KMS-11 (cell line): ENCODE measurements around the gene RASL12.

Experiments used
- H2AFZ ChIP-seq: fragments of 200-600 bp; sonication (generic); 2 replicates; pipeline ENCODE4 v1.6.1; 2016; ENCODE audit warnings: antibody characterized with exemption, mixed run types, low read depth
- H3K27ac ChIP-seq: fragments of 200-600 bp; sonication (generic); 2 replicates; pipeline ENCODE4 v1.6.1; 2016; ENCODE audit warnings: mild to moderate bottlenecking, mixed run types
- H3K27me3 ChIP-seq: fragments of 200-600 bp; sonication (generic); 2 replicates; pipeline ENCODE4 v1.6.1; 2017; ENCODE audit warnings: mild to moderate bottlenecking, low read depth, mixed run types, moderate library complexity; ENCODE audit not compliant: insufficient read depth
- H3K36me3 ChIP-seq: fragments of 200-600 bp; sonication (generic); 2 replicates; pipeline ENCODE4 v1.6.1; 2017; ENCODE audit warnings: mild to moderate bottlenecking, mixed run types; ENCODE audit not compliant: insufficient read depth
- H3K4me1 ChIP-seq: fragments of 200-600 bp; sonication (generic); 2 replicates; pipeline ENCODE4 v1.6.1; 2016; ENCODE audit warnings: mild to moderate bottlenecking, low read depth, mixed run types; ENCODE audit not compliant: poor library complexity, severe bottlenecking
- H3K4me2 ChIP-seq: fragments of 200-600 bp; sonication (generic); 2 replicates; pipeline ENCODE4 v1.7.0; 2016; ENCODE audit warnings: mild to moderate bottlenecking, mixed run types
- H3K4me3 ChIP-seq: fragments of 200-600 bp; sonication (generic); IDR thresholded peaks from 2 replicates; pipeline ENCODE4 v1.6.1; 2017; ENCODE audit warnings: low read depth, low read length, mixed read lengths; ENCODE audit not compliant: insufficient read depth
- H3K79me2 ChIP-seq: fragments of 200-600 bp; sonication (generic); 2 replicates; pipeline ENCODE4 v1.6.1; 2016; ENCODE audit warnings: low read depth, mixed run types; ENCODE audit not compliant: insufficient read depth
- H3K9ac ChIP-seq: fragments of 200-600 bp; sonication (generic); 2 replicates; pipeline ENCODE4 v1.6.1; 2016; ENCODE audit warnings: mild to moderate bottlenecking, mixed run types
- H4K20me1 ChIP-seq: fragments of 200-600 bp; sonication (generic); 2 replicates; pipeline ENCODE4 v1.6.1; 2016; ENCODE audit warnings: mild to moderate bottlenecking, mixed run types; ENCODE audit not compliant: insufficient read depth
- TF ChIP-seq, protein P1 (sequence below): fragments of 200-600 bp; sonication (generic); conservative IDR thresholded peaks from 2 replicates; pipeline ENCODE4 v1.6.1; 2017; ENCODE audit warnings: low read depth, mild to moderate bottlenecking, antibody characterized with exemption, low read length, moderate library complexity, mixed read lengths

RASL12 gene

DNA sequence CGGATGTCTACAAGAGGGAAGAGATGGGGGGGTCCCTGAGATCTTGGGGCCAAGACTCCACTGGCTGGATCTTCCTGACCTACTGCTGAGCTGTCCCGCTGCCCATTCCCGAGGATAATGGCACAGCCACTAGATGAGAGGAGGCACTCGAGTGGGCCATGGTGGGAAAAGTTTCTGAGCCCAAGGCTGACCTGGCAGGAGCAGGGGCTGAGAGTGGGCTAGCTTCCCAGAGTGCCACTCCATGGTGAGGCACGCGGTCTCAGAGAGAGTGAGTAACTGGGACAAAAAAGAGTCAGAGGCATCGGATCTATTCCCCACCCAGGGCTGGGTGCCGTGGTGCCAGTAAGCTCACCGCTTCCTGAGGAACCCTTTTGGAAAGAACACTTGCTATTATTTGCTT, 11.7 kb downstream of the RASL12 start:
- no peak overlapping the region for H3K27ac ChIP-seq
- H3K79me2 ChIP-seq: no peaks in the 10 kb centered on the region
- no peak overlapping the region for H2AFZ ChIP-seq
- no peak overlapping the region for H3K9ac ChIP-seq
- H3K36me3 ChIP-seq: no peaks in the 10 kb centered on the region
- H3K4me2 ChIP-seq: no peak overlapping the region
- H4K20me1 ChIP-seq: no peaks in the 10 kb centered on the region
- H3K27me3 ChIP-seq: no peaks in the 10 kb centered on the region
- H3K4me3 ChIP-seq: no peak overlapping the region
- TF ChIP-seq, protein P1, sequence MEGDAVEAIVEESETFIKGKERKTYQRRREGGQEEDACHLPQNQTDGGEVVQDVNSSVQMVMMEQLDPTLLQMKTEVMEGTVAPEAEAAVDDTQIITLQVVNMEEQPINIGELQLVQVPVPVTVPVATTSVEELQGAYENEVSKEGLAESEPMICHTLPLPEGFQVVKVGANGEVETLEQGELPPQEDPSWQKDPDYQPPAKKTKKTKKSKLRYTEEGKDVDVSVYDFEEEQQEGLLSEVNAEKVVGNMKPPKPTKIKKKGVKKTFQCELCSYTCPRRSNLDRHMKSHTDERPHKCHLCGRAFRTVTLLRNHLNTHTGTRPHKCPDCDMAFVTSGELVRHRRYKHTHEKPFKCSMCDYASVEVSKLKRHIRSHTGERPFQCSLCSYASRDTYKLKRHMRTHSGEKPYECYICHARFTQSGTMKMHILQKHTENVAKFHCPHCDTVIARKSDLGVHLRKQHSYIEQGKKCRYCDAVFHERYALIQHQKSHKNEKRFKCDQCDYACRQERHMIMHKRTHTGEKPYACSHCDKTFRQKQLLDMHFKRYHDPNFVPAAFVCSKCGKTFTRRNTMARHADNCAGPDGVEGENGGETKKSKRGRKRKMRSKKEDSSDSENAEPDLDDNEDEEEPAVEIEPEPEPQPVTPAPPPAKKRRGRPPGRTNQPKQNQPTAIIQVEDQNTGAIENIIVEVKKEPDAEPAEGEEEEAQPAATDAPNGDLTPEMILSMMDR: no peak
- H3K4me1 ChIP-seq: peaks cover 22% of the 10 kb centered on the region

DNA sequence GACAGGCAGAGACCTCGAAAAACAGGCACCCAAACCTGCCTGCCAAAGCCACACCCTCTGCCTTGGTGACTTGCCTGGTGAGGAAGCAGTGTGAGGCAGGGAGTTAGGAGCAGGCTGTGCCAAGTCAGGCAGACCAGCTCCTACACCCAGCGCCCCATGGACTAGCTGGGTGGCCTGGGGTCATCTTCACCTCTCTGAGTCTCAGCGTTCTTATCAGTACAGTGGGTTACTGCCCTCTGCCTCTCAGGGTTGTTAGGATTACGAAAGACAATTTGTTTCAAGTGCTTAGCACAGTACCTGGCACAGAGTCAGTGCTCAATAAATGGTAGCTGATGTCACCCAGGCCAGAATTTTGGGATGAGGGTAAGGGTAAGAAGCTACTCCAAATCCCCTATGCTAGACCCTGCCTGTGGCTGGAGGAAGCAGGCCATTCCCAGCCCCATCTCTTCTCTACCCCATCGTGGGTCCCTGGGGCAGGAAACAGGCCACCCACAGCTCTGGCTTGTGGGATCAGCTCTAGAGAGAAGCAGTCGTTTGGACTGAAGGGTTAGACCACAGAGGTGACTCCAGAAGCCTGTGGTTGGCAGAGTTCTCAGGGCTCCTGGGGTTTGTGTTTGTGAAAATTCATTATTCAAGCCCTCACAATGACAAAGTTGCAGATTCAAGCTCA, 12.5 kb downstream of the RASL12 start:
- Histone ChIP-seq H2AFZ (no peak overlapping the region), H3K4me2 (no peak overlapping the region), H3K4me3 (no peak overlapping the region), H3K9ac (no peak overlapping the region), H3K4me1 (peaks cover 22% of the 10 kb centered on the region), H3K27me3 (no peaks in the 10 kb centered on the region), H3K79me2 (no peaks in the 10 kb centered on the region), H3K36me3 (no peaks in the 10 kb centered on the region), H3K27ac (no peak overlapping the region), H4K20me1 (no peaks in the 10 kb centered on the region)
- TF ChIP-seq, protein P1: no peak

DNA sequence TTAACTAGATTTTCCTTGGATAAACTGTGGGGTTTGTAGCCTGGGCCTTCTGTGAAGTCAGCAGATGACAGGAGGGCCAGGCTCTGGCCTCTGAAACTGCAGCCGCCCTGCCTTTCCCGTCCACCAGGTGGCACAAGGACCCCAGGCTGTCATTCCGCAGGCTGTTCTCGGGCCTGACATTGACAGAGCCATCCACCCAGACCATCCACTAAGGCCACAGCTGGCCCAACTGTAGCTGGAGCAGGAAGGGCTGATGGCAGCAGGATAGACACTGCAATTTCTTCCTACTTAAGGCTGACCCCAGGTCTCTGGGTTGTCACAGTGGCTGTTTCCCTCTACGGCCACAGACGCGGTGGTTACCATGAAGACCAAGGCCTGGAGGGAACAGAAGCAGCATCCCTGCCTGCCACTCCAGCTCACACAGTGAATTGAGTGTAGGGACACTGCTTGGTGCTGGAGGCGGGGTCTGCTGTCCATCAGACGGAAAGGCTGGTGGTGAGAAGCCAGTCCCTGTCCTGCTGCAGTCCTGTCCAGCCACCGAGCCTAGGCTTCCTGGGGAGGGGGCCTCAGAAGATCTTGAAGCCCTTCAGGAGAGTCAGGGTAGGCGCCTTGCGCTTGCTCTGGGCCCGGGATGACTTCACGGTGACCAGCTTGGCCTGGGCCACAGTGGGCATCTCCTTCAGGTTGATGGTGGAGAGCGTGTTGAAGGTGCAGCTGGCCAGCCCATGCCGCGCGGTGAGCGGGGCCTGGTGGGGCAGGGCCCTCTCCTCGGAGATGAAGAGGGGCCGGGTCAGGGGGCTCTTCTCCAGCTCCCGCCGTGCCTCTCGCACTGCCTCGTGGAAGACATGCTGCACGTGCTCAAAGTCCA, 13.2 kb downstream of the RASL12 start:
- Histone ChIP-seq H3K27me3 (no peaks in the 10 kb centered on the region), H3K9ac (no peak overlapping the region), H2AFZ (no peak overlapping the region), H3K27ac (no peak overlapping the region), H3K4me3 (no peak overlapping the region), H3K4me2 (no peak overlapping the region), H3K36me3 (no peaks in the 10 kb centered on the region), H3K79me2 (no peaks in the 10 kb centered on the region), H3K4me1 (peaks cover 25% of the 10 kb centered on the region), H4K20me1 (no peaks in the 10 kb centered on the region)
- TF ChIP-seq, protein P1: peak; percentile 86

DNA sequence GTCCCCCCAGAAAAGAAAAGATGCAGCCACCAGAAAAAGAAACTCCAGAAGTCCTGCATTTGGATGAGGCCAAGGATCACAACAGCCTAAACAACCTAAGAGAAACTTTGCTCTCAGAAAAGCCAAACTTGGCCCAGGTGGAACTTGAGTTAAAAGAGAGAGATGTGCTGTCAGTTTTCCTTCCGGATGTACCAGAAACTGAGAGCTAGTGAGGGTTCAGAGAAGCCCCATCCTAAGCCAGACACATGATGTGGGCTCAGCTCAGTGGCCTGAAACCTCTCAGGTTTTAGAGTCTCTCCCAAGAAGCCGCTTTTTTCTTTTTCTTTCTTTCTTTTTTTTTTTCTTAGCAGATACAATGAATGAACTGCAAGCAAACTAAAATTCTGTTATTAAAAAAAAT, 14.8 kb downstream of the RASL12 start:
- Histone ChIP-seq H4K20me1 (no peaks in the 10 kb centered on the region), H3K4me1 (peaks cover 28% of the 10 kb centered on the region), H2AFZ (peak overlapping the region; percentile 25; the same call in 1 of the 2 replicates), H3K27me3 (no peaks in the 10 kb centered on the region), H3K79me2 (no peaks in the 10 kb centered on the region), H3K4me3 (no peak overlapping the region), H3K36me3 (no peaks in the 10 kb centered on the region), H3K4me2 (peak overlapping the region; percentile 6; the same call in 1 of the 2 replicates), H3K9ac (no peak overlapping the region), H3K27ac (no peak overlapping the region)
- TF ChIP-seq, protein P1: no peak
